HEK293T (cell line): ENCODE results near the gene AMTN.

Source experiments
- CTBP1 ChIP-seq: fragments of 450-650 bp; IDR thresholded peaks from 2 replicates; pipeline ENCODE4 v1.6.1; 2016; ENCODE audit warnings: borderline replicate concordance
- FOXM1 ChIP-seq: fragments of 450-650 bp; IDR thresholded peaks from 2 replicates; pipeline ENCODE4 v1.6.1; 2017; ENCODE audit warnings: mild to moderate bottlenecking, borderline replicate concordance

DNA sequence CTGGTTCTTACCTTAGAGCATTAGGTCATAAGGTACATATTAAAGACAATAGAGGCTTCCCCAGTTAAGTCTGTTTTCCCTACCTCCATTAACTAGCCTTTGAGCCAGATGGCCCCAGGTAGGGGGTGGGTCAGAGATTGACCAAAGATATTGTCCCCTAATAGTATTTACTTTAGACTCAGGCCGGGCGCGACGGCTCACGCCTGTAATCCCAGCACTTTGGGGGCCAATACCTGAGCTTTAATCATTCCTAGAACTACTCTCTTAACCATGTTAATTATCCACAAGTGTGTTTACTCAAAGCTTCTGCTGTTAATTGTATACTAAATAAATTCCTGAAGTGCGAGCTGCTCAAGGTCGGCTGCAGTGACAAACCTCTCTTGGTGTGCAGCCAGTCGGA, 45.7 kb downstream of the AMTN start:
- TF ChIP-seq FOXM1 (no peak), CTBP1 (no peak)
